SK-N-SH treated with all-trans-retinoic acid at 6 μM for 48 hours (cell line): ENCODE results near the gene CSNK1D.

Source experiments
- ATAC-seq: fragments of 200-7000 bp; cut with Tn5 transposase; 3 replicates; pipeline ENCODE4 v1.9.1; 2020; ENCODE audit warnings: mild to moderate bottlenecking, moderate library complexity
- ARNTL ChIP-seq: fragments of 450-650 bp; formaldehyde crosslinking; IDR thresholded peaks from 2 replicates; pipeline ENCODE4 v1.5.0; 2020; ENCODE audit warnings: low read depth, mild to moderate bottlenecking, moderate library complexity, borderline replicate concordance
- BACH2 ChIP-seq: fragments of 250-450 bp; sonication (Bioruptor Pico); IDR thresholded peaks from 2 replicates; pipeline ENCODE4 v1.9.0; 2021; ENCODE audit warnings: mild to moderate bottlenecking, borderline replicate concordance
- CSDC2 ChIP-seq: fragments of 250-450 bp; sonication (Bioruptor Pico); IDR thresholded peaks from 2 replicates; pipeline ENCODE4 v1.5.0; 2020; ENCODE audit warnings: mild to moderate bottlenecking, moderate library complexity
- ESRRG ChIP-seq: fragments of 250-450 bp; sonication (Bioruptor Pico); IDR thresholded peaks from 2 replicates; pipeline ENCODE4 v1.6.1; 2021; ENCODE audit warnings: mild to moderate bottlenecking
- ISL1 ChIP-seq: fragments of 250-450 bp; sonication (Bioruptor Pico); IDR thresholded peaks from 2 replicates; pipeline ENCODE4 v2.1.2; 2022; ENCODE audit warnings: mild to moderate bottlenecking, moderate library complexity
- OSR1 ChIP-seq: fragments of 250-450 bp; sonication (Bioruptor Pico); IDR thresholded peaks from 2 replicates; pipeline ENCODE4 v1.8.0; 2022; ENCODE audit warnings: moderate library complexity, mild to moderate bottlenecking, inconsistent platforms
- PPARA ChIP-seq: fragments of 250-450 bp; sonication (Bioruptor Pico); IDR thresholded peaks from 2 replicates; pipeline ENCODE4 v1.5.0; 2020; ENCODE audit warnings: mild to moderate bottlenecking, borderline replicate concordance
- RARB ChIP-seq: fragments of 250-450 bp; sonication (Bioruptor Pico); IDR thresholded peaks from 2 replicates; pipeline ENCODE4 v1.8.0; 2021; ENCODE audit warnings: mild to moderate bottlenecking, moderate library complexity
- SNAI2 ChIP-seq: fragments of 250-450 bp; sonication (Bioruptor Pico); IDR thresholded peaks from 2 replicates; pipeline ENCODE4 v1.5.0; 2020; ENCODE audit warnings: mild to moderate bottlenecking, moderate library complexity
- TCF4 ChIP-seq: fragments of 250-450 bp; sonication (Bioruptor Pico); IDR thresholded peaks from 2 replicates; pipeline ENCODE4 v1.8.0; 2021; ENCODE audit warnings: mild to moderate bottlenecking, moderate library complexity, borderline replicate concordance
- TOX ChIP-seq: fragments of 250-450 bp; sonication (Bioruptor Pico); IDR thresholded peaks from 2 replicates; pipeline ENCODE4 v1.8.0; 2021; ENCODE audit warnings: mild to moderate bottlenecking, moderate library complexity, borderline replicate concordance
- ZC3H10 ChIP-seq: fragments of 250-450 bp; sonication (Bioruptor Pico); IDR thresholded peaks from 2 replicates; pipeline ENCODE4 v1.5.1; 2021; ENCODE audit warnings: mild to moderate bottlenecking, moderate library complexity
- ZFP3 ChIP-seq: fragments of 250-450 bp; sonication (Bioruptor Pico); IDR thresholded peaks from 2 replicates; pipeline ENCODE4 v1.5.0; 2020; ENCODE audit warnings: mild to moderate bottlenecking, moderate library complexity
- ZFP30 ChIP-seq: fragments of 450-650 bp; formaldehyde crosslinking; IDR thresholded peaks from 2 replicates; pipeline ENCODE4 v1.5.0; 2022; ENCODE audit warnings: mild to moderate bottlenecking, moderate library complexity
- ZNF565 ChIP-seq: fragments of 450-650 bp; formaldehyde crosslinking; conservative IDR thresholded peaks from 2 replicates; pipeline ENCODE4 v1.5.0; 2020; ENCODE audit warnings: low read depth, mild to moderate bottlenecking, moderate library complexity
- ZNF70 ChIP-seq: fragments of 450-650 bp; formaldehyde crosslinking; IDR thresholded peaks from 2 replicates; pipeline ENCODE4 v1.5.0; 2020; ENCODE audit warnings: mild to moderate bottlenecking, moderate library complexity
- ZNF8 ChIP-seq: fragments of 450-650 bp; formaldehyde crosslinking; IDR thresholded peaks from 2 replicates; pipeline ENCODE4 v1.5.0; 2020; ENCODE audit warnings: mild to moderate bottlenecking, moderate library complexity
- TF ChIP-seq, protein P1 (sequence below): fragments of 250-450 bp; sonication (Bioruptor Pico); IDR thresholded peaks from 2 replicates; pipeline ENCODE4 v1.8.0; 2021; ENCODE audit warnings: low read depth, mild to moderate bottlenecking, moderate library complexity, borderline replicate concordance
- TF ChIP-seq, protein P2 (sequence below): fragments of 250-450 bp; sonication (Bioruptor Pico); IDR thresholded peaks from 2 replicates; pipeline ENCODE4 v1.5.0; 2020; ENCODE audit warnings: mild to moderate bottlenecking, moderate library complexity
- TF ChIP-seq, protein P3 (sequence below): fragments of 250-450 bp; sonication (Bioruptor Pico); IDR thresholded peaks from 2 replicates; pipeline ENCODE4 v1.5.1; 2020; ENCODE audit warnings: low read depth, mild to moderate bottlenecking, moderate library complexity
- TF ChIP-seq, protein P4 (sequence below): fragments of 250-450 bp; sonication (Bioruptor Pico); IDR thresholded peaks from 2 replicates; pipeline ENCODE4 v1.8.0; 2020; ENCODE audit warnings: mild to moderate bottlenecking, moderate library complexity, borderline replicate concordance

CSNK1D gene

DNA sequence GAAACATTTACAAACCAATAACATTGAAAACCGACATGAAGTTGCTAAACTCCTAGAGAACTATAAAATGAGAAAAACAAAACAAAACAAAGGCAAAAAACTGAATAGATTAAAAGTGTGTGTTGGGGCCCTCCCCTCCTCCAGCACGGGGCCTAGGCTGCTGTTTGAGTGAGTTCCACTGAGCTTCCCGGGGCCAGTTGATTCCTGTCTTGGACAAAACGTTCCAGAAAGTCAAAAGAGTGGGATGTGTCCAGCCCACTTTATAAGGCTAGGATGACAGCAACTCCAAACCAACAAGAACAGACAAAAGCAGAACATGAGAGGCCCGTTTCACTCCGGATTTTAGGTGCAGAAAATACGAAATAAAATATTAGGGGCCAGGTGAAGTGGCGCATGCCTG lies 11.6 kb upstream of the CSNK1D start (continued):
- TF ChIP-seq, protein P1, sequence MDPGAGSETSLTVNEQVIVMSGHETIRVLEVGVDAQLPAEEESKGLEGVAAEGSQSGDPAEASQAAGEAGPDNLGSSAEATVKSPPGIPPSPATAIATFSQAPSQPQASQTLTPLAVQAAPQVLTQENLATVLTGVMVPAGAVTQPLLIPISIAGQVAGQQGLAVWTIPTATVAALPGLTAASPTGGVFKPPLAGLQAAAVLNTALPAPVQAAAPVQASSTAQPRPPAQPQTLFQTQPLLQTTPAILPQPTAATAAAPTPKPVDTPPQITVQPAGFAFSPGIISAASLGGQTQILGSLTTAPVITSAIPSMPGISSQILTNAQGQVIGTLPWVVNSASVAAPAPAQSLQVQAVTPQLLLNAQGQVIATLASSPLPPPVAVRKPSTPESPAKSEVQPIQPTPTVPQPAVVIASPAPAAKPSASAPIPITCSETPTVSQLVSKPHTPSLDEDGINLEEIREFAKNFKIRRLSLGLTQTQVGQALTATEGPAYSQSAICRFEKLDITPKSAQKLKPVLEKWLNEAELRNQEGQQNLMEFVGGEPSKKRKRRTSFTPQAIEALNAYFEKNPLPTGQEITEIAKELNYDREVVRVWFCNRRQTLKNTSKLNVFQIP (CRISPR knock-in tag): no peak
- no peak for TF ChIP-seq ESRRG (CRISPR knock-in tag)
- TF ChIP-seq, all 23 proteins: peak for 0

DNA sequence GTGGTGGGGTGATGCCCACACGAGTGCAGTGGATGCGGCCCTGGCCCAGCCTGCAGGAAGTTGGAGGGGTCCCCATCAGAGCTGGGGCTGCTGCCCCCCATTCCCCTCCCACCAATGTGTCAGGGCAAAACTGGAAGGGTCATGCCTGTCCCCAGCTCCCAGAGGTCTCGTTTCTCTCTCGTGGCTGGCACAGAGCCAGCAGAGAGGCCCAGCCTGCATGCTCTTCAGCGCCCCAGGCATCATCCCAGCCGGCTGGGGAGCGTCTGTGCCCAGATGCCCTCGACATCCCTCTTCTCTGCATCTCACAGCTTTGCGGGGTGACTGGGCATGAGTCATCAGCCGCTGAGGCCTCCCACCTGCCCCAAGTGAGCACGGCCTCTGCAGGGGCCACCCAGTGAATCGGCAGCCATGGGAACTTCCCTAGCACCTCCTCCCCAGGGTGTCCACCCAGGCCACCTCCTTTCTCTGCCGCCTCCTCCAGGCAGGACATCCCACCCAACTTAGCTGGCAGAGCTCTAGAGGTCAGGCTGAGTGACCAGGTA lies 9.8 kb upstream of the CSNK1D start:
- 0 out of 2 replicates have a peak, but pooled peaks have one; percentile 28 for TF ChIP-seq ZFP3 (CRISPR knock-in tag)
- no peak for TF ChIP-seq ARNTL (CRISPR knock-in tag)
- peak; percentile 36; the same call in 1 of the 2 replicates for TF ChIP-seq ZNF70 (CRISPR knock-in tag)
- TF ChIP-seq, protein P2, sequence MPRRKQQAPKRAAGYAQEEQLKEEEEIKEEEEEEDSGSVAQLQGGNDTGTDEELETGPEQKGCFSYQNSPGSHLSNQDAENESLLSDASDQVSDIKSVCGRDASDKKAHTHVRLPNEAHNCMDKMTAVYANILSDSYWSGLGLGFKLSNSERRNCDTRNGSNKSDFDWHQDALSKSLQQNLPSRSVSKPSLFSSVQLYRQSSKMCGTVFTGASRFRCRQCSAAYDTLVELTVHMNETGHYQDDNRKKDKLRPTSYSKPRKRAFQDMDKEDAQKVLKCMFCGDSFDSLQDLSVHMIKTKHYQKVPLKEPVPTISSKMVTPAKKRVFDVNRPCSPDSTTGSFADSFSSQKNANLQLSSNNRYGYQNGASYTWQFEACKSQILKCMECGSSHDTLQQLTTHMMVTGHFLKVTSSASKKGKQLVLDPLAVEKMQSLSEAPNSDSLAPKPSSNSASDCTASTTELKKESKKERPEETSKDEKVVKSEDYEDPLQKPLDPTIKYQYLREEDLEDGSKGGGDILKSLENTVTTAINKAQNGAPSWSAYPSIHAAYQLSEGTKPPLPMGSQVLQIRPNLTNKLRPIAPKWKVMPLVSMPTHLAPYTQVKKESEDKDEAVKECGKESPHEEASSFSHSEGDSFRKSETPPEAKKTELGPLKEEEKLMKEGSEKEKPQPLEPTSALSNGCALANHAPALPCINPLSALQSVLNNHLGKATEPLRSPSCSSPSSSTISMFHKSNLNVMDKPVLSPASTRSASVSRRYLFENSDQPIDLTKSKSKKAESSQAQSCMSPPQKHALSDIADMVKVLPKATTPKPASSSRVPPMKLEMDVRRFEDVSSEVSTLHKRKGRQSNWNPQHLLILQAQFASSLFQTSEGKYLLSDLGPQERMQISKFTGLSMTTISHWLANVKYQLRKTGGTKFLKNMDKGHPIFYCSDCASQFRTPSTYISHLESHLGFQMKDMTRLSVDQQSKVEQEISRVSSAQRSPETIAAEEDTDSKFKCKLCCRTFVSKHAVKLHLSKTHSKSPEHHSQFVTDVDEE (CRISPR knock-in tag): no peak
- TF ChIP-seq TOX (CRISPR knock-in tag): no peak
- TF ChIP-seq ESRRG (CRISPR knock-in tag): no peak
- no peak for TF ChIP-seq BACH2 (CRISPR knock-in tag)
- TF ChIP-seq, protein P3, sequence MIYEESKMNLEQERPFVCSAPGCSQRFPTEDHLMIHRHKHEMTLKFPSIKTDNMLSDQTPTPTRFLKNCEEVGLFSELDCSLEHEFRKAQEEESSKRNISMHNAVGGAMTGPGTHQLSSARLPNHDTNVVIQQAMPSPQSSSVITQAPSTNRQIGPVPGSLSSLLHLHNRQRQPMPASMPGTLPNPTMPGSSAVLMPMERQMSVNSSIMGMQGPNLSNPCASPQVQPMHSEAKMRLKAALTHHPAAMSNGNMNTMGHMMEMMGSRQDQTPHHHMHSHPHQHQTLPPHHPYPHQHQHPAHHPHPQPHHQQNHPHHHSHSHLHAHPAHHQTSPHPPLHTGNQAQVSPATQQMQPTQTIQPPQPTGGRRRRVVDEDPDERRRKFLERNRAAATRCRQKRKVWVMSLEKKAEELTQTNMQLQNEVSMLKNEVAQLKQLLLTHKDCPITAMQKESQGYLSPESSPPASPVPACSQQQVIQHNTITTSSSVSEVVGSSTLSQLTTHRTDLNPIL: no peak
- TF ChIP-seq ISL1 (CRISPR knock-in tag): no peak
- TF ChIP-seq, protein P1 (CRISPR knock-in tag): no peak
- TF ChIP-seq, protein P4, sequence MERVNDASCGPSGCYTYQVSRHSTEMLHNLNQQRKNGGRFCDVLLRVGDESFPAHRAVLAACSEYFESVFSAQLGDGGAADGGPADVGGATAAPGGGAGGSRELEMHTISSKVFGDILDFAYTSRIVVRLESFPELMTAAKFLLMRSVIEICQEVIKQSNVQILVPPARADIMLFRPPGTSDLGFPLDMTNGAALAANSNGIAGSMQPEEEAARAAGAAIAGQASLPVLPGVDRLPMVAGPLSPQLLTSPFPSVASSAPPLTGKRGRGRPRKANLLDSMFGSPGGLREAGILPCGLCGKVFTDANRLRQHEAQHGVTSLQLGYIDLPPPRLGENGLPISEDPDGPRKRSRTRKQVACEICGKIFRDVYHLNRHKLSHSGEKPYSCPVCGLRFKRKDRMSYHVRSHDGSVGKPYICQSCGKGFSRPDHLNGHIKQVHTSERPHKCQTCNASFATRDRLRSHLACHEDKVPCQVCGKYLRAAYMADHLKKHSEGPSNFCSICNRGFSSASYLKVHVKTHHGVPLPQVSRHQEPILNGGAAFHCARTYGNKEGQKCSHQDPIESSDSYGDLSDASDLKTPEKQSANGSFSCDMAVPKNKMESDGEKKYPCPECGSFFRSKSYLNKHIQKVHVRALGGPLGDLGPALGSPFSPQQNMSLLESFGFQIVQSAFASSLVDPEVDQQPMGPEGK: no peak
- TF ChIP-seq ZNF8 (CRISPR knock-in tag): no peak
- no peak for TF ChIP-seq ZFP30 (CRISPR knock-in tag)
- no peak for TF ChIP-seq ZNF565
- TF ChIP-seq PPARA: no peak
- TF ChIP-seq CSDC2 (CRISPR knock-in tag): 0 out of 2 replicates have a peak, but pooled peaks have one; percentile 66
- no peak for TF ChIP-seq SNAI2 (CRISPR knock-in tag)
- no peak for TF ChIP-seq ZC3H10
- TF ChIP-seq TCF4 (CRISPR knock-in tag): no peak; the same call in 1 of the 2 replicates
- no peak for TF ChIP-seq OSR1 (CRISPR knock-in tag)
- TF ChIP-seq RARB (CRISPR knock-in tag): no peak
- ATAC-seq: peak; percentile 84
